Astrocyte (in vitro differentiated cells and primary cell): Measurements from ENCODE around the gene PIWIL1. TPM values are rescaled to one million over a fixed set of nuclear protein-coding genes. Genes with fewer than 3 reads are reported as not detected.

ENCODE experiments used
- DNase-seq: peaks from one replicate; pipeline ENCODE4 v3.0.0-alpha.2; 2010; ENCODE audit warnings: low read depth
- FAIRE-seq: peaks from 2 replicates; lab custom pipeline; 2011; peaks lifted over from hg19 to GRCh38; lab: Jason Lieb, UNC
- H2AFZ ChIP-seq: 2 replicates; pipeline ENCODE4 v1.6.0; 2012; ENCODE audit warnings: low read depth, low read length, inconsistent platforms
- H3K27ac ChIP-seq: 2 replicates; pipeline ENCODE4 v1.5.1; 2011; ENCODE audit warnings: low read depth, low read length, inconsistent platforms
- H3K27me3 ChIP-seq: 2 replicates; pipeline ENCODE4 v1.6.0; 2011; ENCODE audit warnings: low read length, inconsistent platforms; ENCODE audit not compliant: insufficient read depth
- H3K36me3 ChIP-seq: 2 replicates; pipeline ENCODE4 v1.5.1; 2011; ENCODE audit warnings: low read length, inconsistent platforms; ENCODE audit not compliant: insufficient read depth
- H3K4me1 ChIP-seq: 2 replicates; pipeline ENCODE4 v1.5.1; 2011; ENCODE audit warnings: low read length, inconsistent platforms; ENCODE audit not compliant: insufficient read depth
- H3K4me2 ChIP-seq: 2 replicates; pipeline ENCODE4 v1.6.0; 2012; ENCODE audit warnings: low read length, inconsistent platforms
- H3K4me3 ChIP-seq: 2 replicates; pipeline ENCODE4 v1.5.1; 2011; ENCODE audit warnings: low read depth, mild to moderate bottlenecking, low read length, inconsistent platforms; ENCODE audit not compliant: insufficient read depth
- H3K79me2 ChIP-seq: 2 replicates; pipeline ENCODE4 v1.6.0; 2012; ENCODE audit warnings: mild to moderate bottlenecking, low read length, inconsistent platforms; ENCODE audit not compliant: insufficient read depth
- H3K9ac ChIP-seq: 2 replicates; pipeline ENCODE4 v1.6.0; 2012; ENCODE audit warnings: mild to moderate bottlenecking, low read length, inconsistent platforms
- H3K9me3 ChIP-seq: 2 replicates; pipeline ENCODE4 v1.5.1; 2012; ENCODE audit warnings: low read depth, mild to moderate bottlenecking, low read length, inconsistent platforms; ENCODE audit not compliant: insufficient read depth
- H4K20me1 ChIP-seq: 2 replicates; pipeline ENCODE4 v1.6.0; 2012; ENCODE audit warnings: low read length, inconsistent platforms; ENCODE audit not compliant: insufficient read depth
- H3K27ac Mint-ChIP-seq: one replicate; pipeline ENCODE4 v1.8.0; 2021; ENCODE audit warnings: mild to moderate bottlenecking, mixed read lengths; ENCODE audit not compliant: unreplicated experiment
- H3K27me3 Mint-ChIP-seq: one replicate; pipeline ENCODE4 v1.8.0; 2021; ENCODE audit warnings: low read depth, mixed read lengths; ENCODE audit not compliant: unreplicated experiment
- H3K36me3 Mint-ChIP-seq: one replicate; pipeline ENCODE4 v1.8.0; 2021; ENCODE audit warnings: low read depth, mixed read lengths; ENCODE audit not compliant: unreplicated experiment
- H3K4me1 Mint-ChIP-seq: one replicate; pipeline ENCODE4 v1.8.0; 2021; ENCODE audit warnings: low read depth, mixed read lengths; ENCODE audit not compliant: unreplicated experiment
- H3K4me3 Mint-ChIP-seq: one replicate; pipeline ENCODE4 v1.8.0; 2021; ENCODE audit warnings: mild to moderate bottlenecking, moderate library complexity, mixed read lengths; ENCODE audit not compliant: unreplicated experiment
- H3K9me3 Mint-ChIP-seq: one replicate; pipeline ENCODE4 v1.8.0; 2021; ENCODE audit warnings: mild to moderate bottlenecking, mixed read lengths; ENCODE audit not compliant: unreplicated experiment
- CTCF ChIP-seq: IDR thresholded peaks from 2 replicates; pipeline ENCODE4 v1.5.1; 2011; ENCODE audit warnings: low read depth, mild to moderate bottlenecking, inconsistent platforms, low read length, moderate library complexity; ENCODE audit not compliant: insufficient read depth
- EZH2 ChIP-seq: IDR thresholded peaks from 2 replicates; pipeline ENCODE4 v1.6.1; 2012; ENCODE audit warnings: mild to moderate bottlenecking, low read length, inconsistent platforms; ENCODE audit not compliant: insufficient read depth
- total RNA-seq: library from RNA; stranded (reverse); gene quantifications from 2 replicates; pipeline ENCODE4 v1.2.1, GENCODE V29; 2021

Gene PIWIL1
- total RNA-seq, 1 donor from 2014 or later: not detected

GRCh38 chr12:130347588-130347987, 9.9 kb downstream of the PIWIL1 start:
- Histone ChIP-seq H3K4me3 (no peak overlapping the region), H3K27ac (no peak overlapping the region), H3K4me1 (no peaks in the 10 kb centered on the region), H3K27me3 (no peaks in the 10 kb centered on the region), H3K79me2 (no peaks in the 10 kb centered on the region), H2AFZ (no peak overlapping the region), H3K4me2 (no peak overlapping the region), H4K20me1 (no peaks in the 10 kb centered on the region), H3K9ac (no peak overlapping the region), H3K9me3 (peaks cover 3% of the 10 kb centered on the region), H3K36me3 (no peaks in the 10 kb centered on the region)
- H3K36me3 Mint-ChIP-seq: no peaks in the 10 kb centered on the region
- no peaks in the 10 kb centered on the region for H3K4me1 Mint-ChIP-seq
- no peaks in the 10 kb centered on the region for H3K27me3 Mint-ChIP-seq
- H3K4me3 Mint-ChIP-seq: no peak overlapping the region
- H3K9me3 Mint-ChIP-seq: peaks cover 3% of the 10 kb centered on the region
- H3K27ac Mint-ChIP-seq: no peak overlapping the region
- FAIRE-seq (no peak), DNase-seq (no peak)
- TF ChIP-seq CTCF (no peak), EZH2 (no peak)

DNA sequence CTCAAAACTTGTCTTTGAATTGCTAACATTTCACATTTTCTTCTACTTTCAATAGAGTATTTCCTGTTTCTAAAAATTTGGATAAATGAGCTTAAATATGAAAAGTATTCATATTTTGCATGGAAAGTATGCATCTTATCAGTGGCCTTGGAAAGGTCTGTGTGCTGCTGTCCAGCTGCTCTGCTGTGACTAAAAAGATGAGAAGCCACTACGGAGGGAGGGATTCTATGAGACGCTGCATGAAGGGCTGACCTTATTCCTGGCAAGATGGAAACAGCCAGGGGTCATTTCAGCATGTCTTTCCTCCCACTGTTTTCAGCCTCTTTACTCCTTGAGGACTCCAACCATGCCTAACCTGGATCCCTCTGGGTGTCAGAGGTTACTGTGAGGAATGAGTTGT, 13.0 kb downstream of the PIWIL1 start:
- TF ChIP-seq EZH2 (no peak), CTCF (no peak)
- Histone ChIP-seq H3K27me3 (no peaks in the 10 kb centered on the region), H3K27ac (no peak overlapping the region), H4K20me1 (no peaks in the 10 kb centered on the region), H3K79me2 (no peaks in the 10 kb centered on the region), H2AFZ (no peak overlapping the region), H3K36me3 (no peaks in the 10 kb centered on the region), H3K4me1 (no peaks in the 10 kb centered on the region), H3K9ac (no peak overlapping the region), H3K4me2 (no peak overlapping the region), H3K4me3 (no peak overlapping the region), H3K9me3 (no peaks in the 10 kb centered on the region)
- Mint-ChIP-seq H3K36me3 (no peaks in the 10 kb centered on the region), H3K9me3 (peaks cover 9% of the 10 kb centered on the region), H3K4me3 (no peak overlapping the region), H3K4me1 (no peaks in the 10 kb centered on the region), H3K27me3 (no peaks in the 10 kb centered on the region), H3K27ac (no peak overlapping the region)
- DNase-seq (no peak), FAIRE-seq (no peak)

- Histone ChIP-seq H3K36me3 (no peaks in the 10 kb centered on the region), H4K20me1 (no peaks in the 10 kb centered on the region), H3K9me3 (no peaks in the 10 kb centered on the region), H3K9ac (no peak overlapping the region), H3K27ac (no peak overlapping the region), H3K27me3 (no peaks in the 10 kb centered on the region), H3K4me3 (no peak overlapping the region), H3K79me2 (no peaks in the 10 kb centered on the region), H2AFZ (no peak overlapping the region), H3K4me1 (no peaks in the 10 kb centered on the region), H3K4me2 (no peak overlapping the region)
- peaks cover 9% of the 10 kb centered on the region for H3K9me3 Mint-ChIP-seq
- H3K27me3 Mint-ChIP-seq: no peaks in the 10 kb centered on the region
- DNase-seq (no peak), FAIRE-seq (no peak)
- H3K36me3 Mint-ChIP-seq: no peaks in the 10 kb centered on the region
- H3K4me3 Mint-ChIP-seq: no peak overlapping the region
- H3K27ac Mint-ChIP-seq: no peak overlapping the region
- TF ChIP-seq CTCF (no peak), EZH2 (no peak)
- no peaks in the 10 kb centered on the region for H3K4me1 Mint-ChIP-seq
These were observed 13.6 kb downstream of the PIWIL1 start for GRCh38 chr12:130351326-130351725.
